NOMO-1 treated with dmso at 0.1 percent for 144 hours (cell line): ENCODE results near the gene DERL3.
A peak's percentile ranks its signal among the peaks of the same experiment; 100 is the strongest.
"Not testable (repeated sequence)": the region's sequence is repeated elsewhere in the genome, so short reads cannot be mapped to it uniquely, and the experiment has no call there.

Source experiments
- DNase-seq: peaks from one replicate; lab custom pipeline; 2025; ENCODE audit not compliant: unreplicated experiment; lab: John Stamatoyannopoulos, UW

DERL3 gene

DNA sequence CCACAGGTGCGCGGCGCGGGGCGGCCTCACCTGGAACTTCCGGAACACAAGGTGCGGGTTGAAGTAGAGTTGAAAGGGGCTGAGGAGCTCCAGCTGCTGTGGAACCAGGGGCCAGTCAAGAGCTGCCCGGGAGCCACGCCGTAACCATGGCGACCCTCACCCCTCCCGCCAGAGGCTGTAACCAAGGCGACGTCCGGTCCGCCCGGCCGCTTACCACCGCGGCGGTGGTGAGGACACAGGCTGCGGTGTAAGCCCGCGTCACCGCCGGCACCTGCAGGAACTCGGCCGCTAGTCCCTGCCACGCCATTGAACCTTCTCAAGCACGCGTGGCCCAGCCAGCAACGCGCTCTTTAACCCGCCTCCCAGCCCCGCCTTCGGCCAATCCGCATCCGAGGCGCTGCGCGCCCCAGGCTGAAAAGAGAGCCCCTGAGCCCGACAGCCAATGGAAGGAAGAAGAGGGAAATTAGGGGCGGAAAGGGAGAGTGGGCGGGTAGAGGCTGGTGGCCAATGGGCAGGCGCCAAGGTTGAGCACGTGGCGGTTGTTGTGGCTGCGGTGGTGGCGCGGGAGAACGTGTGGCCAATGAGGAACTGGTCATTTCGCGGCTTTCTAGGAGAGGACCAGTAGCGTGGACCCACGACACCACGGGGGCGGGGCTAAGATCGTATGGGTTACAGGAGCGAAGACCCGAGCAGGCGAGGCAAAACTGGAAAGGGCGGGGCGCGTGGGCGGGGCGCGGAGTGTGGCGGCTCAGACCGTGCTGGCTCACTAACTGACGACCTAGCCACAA, at the start of gene DERL3:
TSS of gene DERL3 (minus strand) at position 326 of the 788 bp plus-strand sequence. CDS start at position 307, 19 bp downstream.
- DNase-seq = peak; percentile 100

DNA sequence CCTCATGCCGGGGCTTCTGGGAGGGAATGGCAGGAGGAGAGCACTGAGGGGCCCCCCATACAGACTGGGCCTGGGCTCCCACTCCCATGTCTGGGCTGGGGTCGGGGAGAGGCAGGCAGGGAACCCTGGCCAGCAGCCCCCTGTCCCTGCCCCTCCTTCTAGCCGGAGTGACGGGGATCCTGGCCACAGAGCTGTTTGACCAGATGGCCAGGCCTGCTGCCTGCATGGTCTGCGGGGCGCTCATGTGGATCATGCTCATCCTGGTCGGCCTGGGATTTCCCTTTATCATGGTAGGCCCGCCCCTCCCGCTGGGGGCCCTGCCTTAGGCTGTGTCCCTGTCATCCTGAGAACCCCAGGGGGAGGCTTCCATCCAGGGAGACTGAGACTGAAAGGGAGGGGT, 45.3 kb upstream of the DERL3 start:
- DNase-seq = no peak

DNA sequence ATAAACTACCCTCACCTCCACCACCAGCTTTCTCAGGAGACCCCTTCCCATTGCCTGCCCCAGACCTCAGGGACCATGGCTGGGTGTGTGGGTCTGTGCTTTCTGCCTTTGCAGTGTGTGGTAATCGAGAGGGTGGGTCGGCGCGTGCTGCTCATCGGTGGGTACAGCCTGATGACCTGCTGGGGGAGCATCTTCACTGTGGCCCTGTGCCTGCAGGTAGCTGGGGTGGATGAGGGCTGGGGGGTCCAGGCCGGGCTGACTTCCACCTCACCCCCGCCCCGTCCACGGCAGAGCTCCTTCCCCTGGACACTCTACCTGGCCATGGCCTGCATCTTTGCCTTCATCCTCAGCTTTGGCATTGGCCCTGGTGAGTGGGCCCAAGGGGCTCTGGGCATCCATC, 44.9 kb upstream of the DERL3 start:
- no peak for DNase-seq

DNA sequence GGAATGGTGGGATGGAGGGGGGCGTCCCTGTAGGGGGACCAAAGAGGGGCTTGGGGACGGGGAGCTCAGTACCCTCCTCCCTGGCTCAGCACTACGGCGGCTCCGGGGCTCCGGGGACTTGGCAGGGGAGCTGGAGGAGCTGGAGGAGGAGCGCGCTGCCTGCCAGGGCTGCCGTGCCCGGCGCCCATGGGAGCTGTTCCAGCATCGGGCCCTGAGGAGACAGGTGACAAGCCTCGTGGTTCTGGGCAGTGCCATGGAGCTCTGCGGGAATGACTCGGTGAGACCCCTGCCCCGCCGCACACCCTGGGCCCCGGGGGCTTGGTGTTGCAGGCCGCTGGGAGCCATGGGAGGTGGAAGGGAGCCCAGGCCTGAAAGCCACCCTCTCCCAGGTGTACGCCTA, 43.6 kb upstream of the DERL3 start:
- DNase-seq = no peak

DNA sequence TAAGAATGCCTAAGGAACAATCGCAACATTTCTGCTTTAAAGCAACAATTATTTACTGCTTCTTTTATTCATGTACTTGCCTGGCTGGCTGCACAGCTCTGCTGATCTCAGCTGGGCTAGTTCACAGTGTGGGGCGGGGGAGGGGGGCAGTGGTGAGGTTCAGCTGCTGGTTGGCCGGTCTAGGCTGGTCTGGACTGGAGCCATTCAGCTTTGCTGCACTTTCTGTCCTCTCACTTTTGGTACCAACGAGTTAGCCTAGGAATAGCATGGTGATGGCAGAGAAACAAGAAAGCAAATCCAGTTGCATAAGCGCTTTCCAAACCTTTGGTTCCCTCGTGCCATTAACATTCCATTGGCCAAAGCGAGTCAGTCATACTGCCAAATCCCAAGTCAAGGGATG, 39.4 kb upstream of the DERL3 start:
- DNase-seq = no peak

DNA sequence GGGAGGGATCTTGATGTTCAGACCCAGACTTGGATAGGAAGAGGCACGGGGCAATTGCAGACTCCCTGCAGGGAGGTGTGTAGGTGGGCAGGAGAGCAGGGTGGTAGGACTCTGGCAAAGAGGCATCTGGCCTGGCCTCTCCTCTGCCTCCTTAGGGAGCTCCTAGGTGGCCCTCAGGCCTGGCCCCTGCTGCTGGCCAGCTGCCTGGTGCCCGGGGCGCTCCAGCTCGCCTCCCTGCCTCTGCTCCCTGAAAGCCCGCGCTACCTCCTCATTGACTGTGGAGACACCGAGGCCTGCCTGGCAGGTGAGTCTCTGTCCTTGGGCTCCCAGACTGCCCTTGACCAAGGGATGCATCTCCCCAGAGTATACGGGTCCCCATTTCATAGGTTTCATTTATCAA, 38.8 kb upstream of the DERL3 start:
- no peak for DNase-seq

DNA sequence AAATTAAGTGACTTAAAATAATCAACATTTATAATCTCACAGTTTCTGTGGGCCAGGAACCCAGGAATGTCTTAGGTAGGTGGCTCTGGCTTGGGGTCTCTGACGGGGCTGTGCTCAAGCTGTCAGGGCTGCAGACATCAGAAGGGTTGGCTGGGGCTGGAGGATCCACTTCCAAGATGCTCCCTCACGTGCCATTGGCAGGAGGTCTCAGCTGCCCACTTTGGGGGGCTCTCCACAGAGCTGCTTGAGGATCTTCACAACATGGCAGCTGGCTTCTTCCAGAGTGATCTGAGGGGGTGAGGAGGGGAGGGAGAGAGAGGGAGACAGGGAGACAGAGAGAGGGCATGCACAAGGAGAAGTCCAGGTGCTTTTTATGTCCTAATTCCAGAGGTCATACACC, 37.0 kb upstream of the DERL3 start:
- no peak for DNase-seq

DNA sequence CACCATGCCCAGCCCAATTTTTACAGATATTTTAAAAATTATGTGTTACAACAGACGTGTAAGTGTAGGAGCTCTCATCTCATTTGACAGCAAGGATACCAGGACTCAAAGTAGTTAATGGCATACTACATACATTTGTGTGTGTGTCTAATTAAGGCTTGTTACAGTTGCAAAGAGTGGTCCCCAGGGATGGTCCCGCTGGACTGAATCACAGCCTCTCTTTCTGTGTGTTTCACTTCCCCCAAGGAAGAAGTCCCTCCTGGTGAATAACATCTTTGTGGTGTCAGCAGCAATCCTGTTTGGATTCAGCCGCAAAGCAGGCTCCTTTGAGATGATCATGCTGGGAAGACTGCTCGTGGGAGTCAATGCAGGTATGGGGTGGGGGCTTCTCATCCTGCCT, 36.1 kb upstream of the DERL3 start:
- DNase-seq = no peak

DNA sequence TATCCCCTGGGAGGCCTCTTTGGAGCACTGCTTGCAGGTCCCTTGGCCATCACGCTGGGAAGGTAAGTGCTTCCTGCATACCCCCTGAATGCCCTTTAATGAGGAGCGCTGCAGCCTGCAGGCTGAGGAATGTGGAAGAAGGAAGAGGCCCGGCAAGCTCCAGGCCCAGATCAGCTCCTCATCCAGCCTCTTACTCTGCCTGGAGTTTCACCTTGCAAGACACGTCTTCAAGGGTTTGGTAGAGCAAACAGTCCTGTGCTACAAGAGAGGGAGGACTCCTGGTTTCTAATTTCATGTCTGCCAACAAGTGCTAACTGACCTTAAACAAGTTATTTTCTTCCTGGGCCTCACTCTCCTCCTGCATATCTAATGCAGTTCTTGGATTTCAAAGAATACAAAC, 29.8 kb upstream of the DERL3 start:
- no peak for DNase-seq

DNA sequence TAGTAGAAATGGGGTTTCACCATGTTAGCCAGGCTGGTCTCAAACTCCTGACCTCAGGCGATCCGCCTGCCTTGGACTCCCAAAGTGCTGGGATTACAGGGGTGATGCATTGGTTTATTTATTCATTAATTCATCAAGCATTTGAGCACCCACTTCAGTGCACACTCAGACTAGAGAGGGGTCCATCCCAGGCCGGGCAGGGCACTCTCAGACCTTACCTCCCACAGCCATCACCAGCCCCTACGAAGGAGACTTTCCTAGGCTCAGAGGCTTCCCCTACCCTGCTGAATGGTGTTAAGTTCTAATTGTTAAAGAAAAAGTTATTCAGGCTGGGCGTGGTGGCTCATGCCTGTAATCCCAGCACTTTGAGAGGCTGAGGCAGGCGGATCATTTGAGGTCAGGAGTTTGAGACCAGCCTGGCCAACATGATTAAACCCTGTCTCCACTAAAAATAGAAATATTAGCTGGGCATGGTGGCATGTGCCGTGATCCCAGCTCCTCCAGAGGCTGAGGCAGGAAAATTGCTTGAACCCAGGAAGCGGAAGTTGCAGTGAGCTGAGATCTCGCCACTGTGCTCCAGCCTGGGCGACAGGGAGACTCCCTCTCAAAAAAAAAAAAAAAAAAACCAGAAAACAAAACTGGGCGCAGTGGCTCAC, 25.8 kb upstream of the DERL3 start:
- DNase-seq = not testable (repeated sequence)

DNA sequence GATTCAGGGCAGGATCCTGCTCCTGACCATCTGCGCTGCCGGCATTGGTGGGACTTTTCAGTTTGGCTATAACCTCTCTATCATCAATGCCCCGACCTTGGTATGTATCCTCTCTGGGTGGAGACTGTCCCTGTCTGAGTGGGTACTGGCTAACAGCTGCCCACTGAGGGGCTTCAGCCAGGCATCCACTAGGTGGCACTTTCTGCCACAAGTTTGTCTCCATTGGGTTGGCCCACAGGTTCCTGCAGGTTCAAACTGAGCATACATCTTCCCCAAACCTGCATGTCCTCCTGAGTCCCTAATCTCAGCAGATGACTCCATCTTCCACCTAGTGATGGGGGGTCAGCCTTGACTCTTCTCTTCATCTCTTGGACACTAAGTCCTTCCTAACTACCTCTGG, 23.3 kb upstream of the DERL3 start:
- DNase-seq = peak; percentile 3

DNA sequence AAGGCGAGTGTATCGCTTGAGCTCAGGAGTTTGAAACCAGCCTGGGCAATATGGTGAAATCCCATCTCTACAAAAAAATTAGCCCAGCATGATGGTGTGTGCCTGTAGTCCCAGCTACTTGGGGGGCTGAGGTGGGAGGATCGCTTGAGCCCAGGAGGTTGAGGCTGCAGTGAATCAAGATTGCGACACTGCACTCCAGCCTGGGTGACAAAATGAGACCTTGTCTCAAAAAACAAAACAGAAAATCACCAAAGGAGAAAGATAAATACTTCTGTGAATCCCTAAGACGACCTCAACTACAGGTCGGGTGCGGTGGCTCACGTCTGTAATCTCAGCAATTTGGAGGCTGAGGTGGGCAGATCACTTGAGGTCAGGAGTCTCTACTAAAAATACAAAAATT, 21.4 kb upstream of the DERL3 start:
- not testable (repeated sequence) for DNase-seq

DNA sequence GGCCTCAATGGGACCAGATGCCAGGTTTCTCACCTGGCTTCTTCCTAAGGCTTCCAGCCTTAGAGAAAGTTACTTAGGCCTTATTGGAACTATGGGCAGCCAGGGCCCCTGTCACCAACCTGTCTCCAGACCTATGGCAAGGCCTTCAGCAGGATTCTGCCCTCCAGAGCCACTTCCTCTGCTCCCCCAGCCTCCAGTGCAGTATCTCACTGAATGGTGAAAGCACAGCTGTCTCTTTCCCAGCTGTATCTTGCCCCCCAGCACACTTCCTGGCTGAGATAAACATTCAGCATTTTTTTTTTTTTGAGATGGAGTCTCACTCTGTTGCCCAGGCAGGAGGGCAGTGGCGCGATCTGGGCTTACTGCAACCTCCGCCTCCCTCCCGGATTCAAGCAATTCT, 20.4 kb upstream of the DERL3 start:
- no peak for DNase-seq

DNA sequence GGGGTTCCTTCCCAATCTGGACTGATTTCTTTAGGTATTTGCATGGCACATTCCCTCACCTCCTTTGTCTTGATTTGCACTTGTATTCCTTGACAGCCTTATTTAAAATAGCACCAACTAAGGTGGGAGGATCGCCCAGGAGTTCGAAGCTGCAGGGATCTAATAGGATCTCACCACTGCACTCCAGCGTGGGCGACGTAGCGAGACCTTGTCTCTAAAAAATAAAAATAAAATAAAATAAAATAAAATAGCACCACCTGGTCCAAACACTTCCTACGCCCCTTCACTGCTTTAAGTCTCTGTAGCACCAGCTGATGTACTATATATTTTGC, 19.6 kb upstream of the DERL3 start:
- no peak for DNase-seq

DNA sequence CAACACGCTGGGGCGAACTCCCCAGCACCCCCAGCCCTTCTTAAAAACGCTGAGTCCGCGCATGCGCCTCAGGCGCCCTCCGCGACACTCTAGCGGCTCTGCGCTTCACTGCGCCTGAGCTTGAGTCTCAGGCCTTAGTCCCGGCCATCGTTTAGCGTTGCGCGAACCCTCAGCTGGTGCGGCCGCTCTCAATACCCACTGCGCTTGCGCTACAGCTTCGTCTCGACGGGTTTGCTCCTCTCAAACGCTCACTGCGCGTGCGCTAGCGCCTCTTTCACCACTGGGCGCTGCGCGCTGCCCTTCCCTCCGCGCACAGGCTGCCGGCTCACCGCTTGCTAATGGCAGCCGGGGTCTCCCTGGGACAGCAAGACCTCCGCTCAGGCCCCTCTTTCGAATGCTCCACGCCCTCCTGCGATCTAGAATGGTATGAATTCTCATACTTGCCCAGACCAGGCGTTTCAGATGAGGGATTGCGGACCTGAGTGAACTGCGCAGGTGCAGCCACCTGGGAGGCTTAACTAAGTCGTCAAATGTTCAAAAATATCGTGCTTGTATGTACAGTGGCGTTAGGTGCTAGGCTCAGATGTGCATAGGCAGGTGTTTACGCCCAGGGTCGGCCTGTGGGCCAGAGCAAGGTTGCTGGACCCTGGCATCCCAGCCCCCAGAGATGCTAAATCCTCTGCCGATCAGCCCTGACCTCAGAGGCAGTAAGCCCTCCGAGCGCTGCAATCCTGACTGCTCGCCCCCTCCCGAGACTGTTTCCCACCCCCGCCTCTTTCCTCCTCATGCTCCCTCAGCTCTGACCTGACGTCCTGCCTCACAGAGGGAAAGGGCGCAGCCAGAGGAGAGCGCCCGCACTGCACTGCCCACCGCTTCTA, 19.0 kb upstream of the DERL3 start, which contains the start of gene SLC2A11:
TSS of gene SLC2A11 (plus strand) at position 270 of the 878 bp plus-strand sequence. CDS start at position 395, 125 bp downstream.
- DNase-seq = peak; percentile 91

DNA sequence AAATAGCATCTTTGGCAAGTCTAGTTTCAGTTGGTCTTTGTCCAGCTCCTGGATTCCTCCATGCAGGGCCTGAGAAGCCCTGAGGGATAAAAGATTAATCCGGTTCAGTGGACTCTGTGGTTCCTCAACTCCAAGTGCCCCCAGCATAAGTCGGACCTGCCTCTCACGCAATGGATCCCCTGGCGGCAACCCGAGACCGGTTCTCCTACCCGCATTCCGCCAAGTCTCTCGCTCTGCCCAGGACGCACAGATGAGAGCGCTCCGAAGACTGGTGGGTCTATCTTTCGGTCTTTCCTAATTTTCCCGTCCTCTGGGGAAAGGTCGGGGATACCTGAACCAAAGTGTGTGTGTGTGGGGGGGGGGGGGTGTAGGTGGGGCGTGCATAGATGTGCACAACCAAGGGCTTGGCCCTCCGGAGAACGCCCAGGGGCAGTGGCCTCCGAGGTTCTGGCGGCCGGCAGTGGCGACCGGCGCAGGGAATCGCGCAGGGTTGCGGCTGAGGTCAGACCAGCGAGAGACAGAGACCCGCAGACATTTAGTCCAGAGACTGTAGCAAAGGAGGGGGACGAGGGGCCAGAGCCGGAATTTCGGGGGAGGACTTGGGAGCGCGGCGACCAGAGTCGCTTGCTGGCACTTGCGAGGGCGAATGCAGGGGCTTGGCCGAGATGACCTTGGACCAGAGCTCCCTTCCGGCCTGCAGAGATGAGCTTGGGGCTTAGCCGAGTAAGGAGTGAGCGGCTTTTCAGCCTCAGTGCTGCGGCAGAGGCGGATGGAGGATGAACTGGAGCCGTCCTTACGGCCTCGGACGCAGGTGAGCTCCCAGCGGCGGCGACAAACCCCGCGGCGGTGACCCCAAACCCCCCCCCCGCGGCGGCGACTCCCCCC, 18.2 kb upstream of the DERL3 start:
- DNase-seq = no peak

DNA sequence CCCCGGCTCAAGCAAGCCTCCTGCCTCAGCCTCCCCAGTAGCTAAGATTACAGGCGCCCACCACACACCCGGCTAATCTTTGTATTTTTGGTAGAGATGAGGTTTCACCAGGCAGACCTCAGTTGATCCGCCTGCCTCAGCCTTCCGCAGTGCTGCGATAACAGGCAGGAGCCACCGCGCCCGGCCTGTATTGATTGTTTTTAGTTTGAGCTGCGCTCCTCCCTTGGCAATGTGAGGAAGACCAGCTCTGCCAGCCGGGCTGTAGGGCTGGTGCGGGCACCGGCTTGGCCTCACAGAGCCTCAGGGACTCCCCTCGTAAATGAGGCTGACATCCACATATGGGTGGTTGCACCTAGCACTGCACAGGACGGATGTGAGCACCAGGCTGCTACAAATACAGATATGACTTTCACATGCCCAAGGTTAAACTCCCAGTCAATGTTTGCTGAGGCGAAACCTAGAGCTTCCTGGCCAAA, 11.4 kb upstream of the DERL3 start:
- DNase-seq = no peak

DNA sequence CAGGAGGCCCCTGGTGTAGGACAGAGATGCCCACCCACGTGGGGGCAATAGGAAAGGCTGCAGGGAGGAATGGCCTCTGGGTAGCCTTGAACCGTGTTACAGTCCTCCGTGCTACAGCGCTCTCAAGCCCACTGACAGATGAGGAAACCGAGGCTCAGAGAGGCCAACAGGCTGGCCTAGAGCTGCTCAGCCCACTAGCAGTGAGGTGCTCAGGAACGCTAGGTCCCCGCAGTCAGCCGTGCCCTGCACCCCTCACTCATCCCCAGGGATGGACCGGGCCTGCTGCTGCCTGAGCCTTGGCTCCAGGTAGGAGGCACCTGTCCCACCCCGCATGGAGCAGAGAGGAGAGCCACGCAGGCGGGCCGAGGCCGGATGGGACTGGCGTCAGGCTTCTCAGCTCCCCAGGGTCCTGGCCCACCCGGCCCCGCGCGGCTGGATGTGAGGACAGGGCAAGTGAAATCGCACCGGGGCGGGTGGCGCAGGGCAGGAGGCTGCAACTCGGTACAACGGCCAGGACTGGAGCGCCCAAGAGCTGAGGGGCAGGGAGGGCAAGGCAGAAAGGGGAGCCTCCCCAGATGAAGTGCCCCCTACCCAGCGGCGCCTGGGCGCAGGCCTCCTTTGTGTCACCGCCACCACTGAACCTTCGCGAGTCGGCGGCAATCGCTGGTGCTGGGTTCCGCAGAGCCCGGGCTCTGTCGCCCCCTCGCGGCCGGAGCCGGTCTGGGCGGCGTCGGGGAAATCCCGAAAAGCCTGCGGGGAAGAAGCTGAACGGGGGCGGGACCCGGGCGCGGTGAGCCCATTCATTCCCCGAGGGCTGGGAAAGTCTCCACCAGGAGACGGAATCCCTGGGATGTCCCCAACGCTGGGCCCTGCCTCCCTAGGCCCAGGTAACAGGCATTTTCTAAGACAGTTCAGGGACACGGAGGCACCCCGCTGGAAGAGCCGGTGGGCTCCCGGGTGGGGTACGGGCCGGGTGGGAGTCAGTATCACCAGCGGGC, 10.5 kb upstream of the DERL3 start:
- DNase-seq = peak; percentile 41
